GM21447 (cell line): ENCODE measurements around the gene MKRN2.
"Not testable (repeated sequence)": the region's sequence is repeated elsewhere in the genome, so short reads cannot be mapped to it uniquely, and the experiment has no call there.

Experiments
- ATAC-seq: cut with Tn5 transposase; IDR thresholded peaks from one replicate; pipeline ENCODE4 v1.9.1; 2021; ENCODE audit not compliant: unreplicated experiment

Gene MKRN2, protein sequence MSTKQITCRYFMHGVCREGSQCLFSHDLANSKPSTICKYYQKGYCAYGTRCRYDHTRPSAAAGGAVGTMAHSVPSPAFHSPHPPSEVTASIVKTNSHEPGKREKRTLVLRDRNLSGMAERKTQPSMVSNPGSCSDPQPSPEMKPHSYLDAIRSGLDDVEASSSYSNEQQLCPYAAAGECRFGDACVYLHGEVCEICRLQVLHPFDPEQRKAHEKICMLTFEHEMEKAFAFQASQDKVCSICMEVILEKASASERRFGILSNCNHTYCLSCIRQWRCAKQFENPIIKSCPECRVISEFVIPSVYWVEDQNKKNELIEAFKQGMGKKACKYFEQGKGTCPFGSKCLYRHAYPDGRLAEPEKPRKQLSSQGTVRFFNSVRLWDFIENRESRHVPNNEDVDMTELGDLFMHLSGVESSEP

DNA sequence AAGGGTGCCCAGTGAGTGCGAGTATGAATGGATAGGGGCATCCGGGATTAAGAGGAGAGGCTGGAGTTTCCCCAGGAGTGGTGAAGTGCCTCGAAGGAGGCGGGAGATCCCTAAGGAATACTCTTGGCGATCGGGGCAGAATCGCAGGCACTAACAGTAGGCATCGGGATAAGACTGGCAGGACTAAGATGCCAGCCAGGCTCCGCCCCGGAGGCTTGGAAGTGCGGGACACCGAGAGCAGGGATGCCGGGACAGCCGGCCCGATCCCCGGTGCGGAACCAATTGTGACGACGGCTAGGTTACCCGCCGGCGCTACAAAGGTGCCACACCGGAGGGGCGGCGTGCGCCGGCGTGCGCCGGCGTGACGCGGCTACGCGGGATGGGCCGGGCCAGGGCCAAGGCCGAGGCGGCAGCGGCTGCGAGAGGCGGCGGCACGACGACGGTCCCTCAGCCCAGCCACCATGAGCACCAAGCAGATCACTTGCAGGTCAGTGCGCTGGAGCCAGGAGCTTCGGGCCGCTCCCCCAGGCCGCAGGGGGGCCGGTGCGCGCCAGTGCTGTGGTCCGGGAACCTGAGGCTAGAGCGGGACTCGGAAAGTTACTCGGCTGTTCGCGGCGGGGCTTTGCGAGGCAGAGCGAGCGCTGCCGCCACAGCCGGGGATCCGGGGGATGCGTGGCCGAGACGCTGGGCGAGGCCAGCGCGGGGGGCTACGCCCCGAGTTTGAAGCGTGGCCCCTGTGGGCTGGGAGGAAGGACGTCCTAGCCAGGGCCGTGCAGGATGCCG, at the start of gene MKRN2:
Gene MKRN2 (plus strand): TSS at position 398 of the 783 bp plus-strand sequence. CDS start 64 bp downstream, at position 462.
- ATAC-seq, result peak; percentile 64

DNA sequence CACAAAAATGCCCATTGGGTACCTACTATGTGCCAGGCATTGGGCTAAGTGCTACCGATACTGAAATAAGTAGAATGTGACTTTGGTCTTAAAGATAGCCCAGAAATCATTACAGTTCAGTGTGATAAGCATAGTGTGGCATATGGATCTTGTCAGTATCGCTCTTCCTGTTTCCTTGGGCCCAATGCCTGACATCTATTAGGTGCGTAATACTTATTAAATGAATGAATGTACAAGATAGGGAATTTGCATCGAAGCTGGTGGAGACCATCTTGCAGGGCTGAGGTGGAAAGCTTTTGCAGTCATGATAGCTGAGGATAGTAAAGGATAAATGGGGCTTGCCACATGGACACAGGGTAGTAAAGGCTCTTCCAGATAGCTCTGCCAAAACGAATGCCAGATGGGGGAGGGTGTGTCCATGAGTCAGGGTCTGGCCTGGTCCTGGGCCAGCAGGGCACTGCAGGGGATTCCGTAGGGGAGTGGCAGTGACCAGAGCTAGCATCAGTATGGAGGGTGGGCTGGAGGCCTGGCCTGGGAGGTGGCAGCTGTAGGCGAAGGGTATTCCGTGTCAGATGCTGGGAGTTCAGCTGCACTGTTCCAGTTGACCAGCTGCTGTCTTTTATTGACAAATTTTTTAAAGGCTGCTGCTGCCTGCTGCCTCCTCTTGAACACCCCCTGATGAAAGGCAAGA, 49.2 kb upstream of the MKRN2 start:
- ATAC-seq, result no peak

DNA sequence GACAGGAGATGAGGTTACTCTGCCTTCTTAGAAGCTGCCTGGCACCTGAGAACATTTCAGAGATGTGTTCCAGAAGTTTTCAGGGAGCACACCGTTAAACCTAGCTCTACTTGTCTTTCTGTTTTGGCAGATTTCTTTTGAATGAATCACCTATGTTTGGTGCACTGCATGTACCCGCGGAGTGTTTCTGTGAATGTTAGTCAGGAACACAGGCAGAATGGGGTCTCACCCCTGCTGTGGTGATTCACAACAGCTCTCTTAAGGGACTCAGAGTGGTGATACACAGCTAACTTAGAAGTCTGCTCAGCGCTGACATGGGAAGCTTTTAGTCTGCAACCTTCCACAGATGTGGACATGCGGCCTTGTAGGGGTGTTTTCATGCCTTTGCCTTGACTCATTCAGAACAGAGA, 48.6 kb upstream of the MKRN2 start:
- ATAC-seq, result no peak

GRCh38 chr3:12509466-12509865, 47.4 kb upstream of the MKRN2 start:
- no peak for ATAC-seq

DNA sequence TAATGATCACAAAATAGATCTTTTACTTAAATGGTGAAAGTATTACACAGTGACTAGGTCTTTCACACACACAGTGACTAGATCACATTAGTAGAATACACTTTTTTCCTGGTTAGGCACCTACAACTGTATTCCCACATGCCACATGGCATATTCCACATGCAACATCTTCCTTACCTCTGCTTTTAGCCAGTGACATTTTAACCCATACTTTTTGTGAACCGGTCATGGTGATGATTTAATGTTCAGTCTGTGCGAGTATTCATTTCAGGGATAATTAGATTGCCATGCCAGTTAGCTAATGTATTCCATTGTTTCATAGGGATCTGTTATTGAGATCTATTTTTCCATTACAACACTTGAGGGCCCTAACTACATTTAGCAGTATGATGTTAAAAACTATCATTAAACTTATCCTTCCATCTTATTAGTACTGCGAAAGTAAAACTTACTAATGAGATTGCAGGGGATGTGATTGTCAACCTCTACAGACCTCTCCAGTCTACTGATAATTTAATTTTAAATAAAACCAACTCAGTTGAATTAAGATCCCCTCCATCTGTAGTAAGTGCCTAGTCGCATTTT, 44.3 kb upstream of the MKRN2 start:
- ATAC-seq, result no peak

DNA sequence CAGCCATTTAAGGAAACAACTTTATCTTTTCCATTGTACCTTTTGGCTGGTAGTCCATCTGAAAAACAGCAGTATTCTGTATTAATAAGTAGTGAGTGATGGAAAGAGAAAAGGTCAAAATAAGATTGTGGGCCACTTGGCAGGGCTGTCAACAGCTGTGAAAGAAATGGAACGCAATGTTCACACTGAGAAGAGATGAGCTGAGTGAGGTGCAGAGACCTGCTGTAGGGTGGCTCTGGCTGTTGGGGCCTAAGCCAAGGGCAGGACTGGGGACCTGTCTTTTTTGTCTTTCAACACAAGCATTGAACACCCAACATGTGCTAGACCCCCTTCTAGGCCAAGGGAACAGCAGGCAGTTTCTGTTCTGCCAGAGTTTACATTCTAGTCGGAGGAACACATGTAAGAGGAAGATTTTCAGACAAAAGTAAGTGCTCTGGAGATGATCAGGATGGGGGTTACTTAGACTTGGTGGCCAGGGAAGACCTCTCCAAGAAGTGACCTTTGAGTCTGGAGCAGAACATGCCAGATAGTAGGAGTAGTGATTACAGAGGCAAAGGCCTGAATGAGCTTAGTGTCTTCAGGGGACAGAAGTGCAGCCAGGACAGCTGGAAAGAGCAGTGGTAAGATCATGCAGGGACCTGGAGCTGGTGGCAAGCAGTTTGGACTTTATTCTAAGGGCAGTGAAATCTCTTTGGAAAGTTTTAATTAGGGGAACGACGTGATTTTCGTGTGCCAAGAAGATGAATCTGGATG, 43.0 kb upstream of the MKRN2 start:
- ATAC-seq, result no peak

- ATAC-seq, result no peak
These were observed 41.3 kb upstream of the MKRN2 start for GRCh38 chr3:12515631-12516030.

GRCh38 chr3:12516873-12517272, 40.0 kb upstream of the MKRN2 start:
- no peak for ATAC-seq

DNA sequence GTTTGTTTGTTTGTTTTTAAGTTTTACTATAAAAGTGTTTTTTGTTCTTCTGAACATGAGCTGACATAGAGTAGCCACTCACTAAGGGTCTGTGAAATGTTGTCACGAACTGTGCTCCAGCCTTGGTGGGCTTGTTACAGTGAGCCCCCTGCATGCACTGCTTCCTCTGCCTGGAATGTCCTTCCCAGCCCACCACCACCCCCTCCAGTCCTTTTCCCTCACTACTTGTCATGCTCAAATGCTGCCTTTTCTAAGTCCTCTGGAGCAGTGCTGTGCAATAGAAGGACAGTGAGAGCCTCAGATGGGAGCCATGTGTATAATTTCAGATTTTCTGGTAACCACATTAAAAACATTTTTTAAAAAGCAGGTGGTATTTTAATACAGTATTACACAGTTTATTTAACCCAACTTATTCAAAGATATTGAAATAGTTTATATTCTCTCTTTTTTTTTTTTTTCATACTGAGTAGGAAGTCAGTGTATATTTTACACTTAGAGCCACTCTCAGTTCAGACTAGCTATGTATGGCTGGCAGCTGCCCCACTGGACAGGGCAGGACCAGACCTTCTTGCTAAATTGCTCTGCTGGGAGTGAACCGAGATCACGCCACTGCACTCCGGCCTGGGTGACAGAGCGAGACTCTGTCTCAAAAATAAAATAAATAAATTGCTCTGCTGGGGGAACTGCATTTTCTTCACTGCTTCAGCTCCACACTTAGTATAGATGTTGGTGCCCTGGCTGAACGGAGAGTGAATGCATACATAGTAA, 38.4 kb upstream of the MKRN2 start:
- ATAC-seq, result no peak

DNA sequence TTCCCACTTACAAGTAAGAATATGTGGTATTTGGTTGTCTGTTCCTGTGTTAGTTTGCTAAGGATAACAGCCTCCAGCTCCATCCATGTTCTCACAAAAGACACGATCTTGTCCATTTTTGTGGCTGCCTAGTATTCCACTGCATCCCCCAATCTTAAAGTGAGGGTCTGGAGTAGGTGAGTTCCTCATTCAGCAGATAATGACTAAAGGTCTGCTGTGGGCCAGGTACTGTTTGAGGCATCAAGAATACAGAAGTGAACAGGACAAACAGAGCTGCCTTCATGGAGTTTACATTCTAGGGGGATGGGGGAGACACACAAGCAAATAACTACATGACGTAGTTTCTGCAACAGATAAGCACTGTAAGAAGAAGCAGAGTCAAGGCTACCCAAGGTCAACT, 35.9 kb upstream of the MKRN2 start:
- ATAC-seq, result no peak

GRCh38 chr3:12522721-12523120, 34.2 kb upstream of the MKRN2 start:
- ATAC-seq, result no peak

- no peak for ATAC-seq
These were observed 29.1 kb upstream of the MKRN2 start for GRCh38 chr3:12527757-12528143.

GRCh38 chr3:12532182-12532581, 24.7 kb upstream of the MKRN2 start:
- no peak for ATAC-seq

GRCh38 chr3:12536423-12536822, 20.5 kb upstream of the MKRN2 start:
- no peak for ATAC-seq

- ATAC-seq, result no peak
These were observed 15.3 kb upstream of the MKRN2 start for GRCh38 chr3:12541625-12542024.

DNA sequence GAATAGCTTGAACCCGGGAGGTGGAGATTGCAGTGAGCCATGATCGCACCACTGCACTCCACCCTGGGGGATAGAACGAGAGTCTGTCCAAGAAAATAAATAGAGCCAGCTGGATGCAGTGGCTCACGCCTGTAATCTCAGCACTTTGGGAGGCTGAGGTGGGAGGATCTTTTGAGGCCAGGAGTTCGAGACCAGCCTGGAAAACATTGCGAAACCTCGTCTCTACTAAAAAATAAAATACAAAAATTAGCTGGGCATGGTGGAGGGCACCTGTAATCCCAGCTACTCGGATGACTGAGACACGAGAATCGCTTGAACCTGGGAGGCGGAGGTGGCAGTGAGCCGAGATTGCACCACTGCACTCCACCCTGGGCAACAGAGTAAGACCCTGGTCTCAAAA, 13.4 kb upstream of the MKRN2 start:
- ATAC-seq, result not testable (repeated sequence)

- ATAC-seq, result no peak
These were observed 12.0 kb upstream of the MKRN2 start for GRCh38 chr3:12544652-12545472.

DNA sequence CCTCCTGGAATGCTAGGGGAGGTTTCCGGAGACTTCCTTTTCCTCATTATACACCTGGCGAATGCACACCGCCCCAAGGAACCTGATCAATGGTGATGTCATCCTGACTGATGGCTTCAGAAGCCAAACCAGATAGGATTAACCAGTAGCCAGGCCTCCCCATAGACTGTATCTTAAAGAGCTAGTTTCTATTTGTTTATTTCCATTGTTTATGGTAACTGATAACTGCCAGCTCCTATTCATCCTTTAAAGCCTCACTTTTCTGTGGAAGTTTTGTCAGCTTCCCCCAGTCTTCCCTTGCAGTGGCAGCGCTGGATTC, 11.5 kb upstream of the MKRN2 start, which contains the start of gene MKRN2OS:
Gene MKRN2OS (minus strand): TSS at position 27 of the 319 bp plus-strand sequence. CDS start 35 bp downstream, outside the sequence.
- no peak for ATAC-seq
